A549 (cell line): Measurements from ENCODE around the gene TMEM214.

ENCODE experiments used
- CEBPB ChIP-seq, 2 experiments: fragments of >200 bp in 1 of 2; sonication (Bioruptor Twin) in 1 of 2; formaldehyde crosslinking in 1 of 2; IDR thresholded peaks; 2 replicates each; pipeline ENCODE4 v1.6.1; 2012 to 2016
- EP300 ChIP-seq, 2 experiments: fragments of >200 bp; sonication (Bioruptor Twin); formaldehyde crosslinking; IDR thresholded peaks; 2 replicates in 1 of 2; 3 replicates in 1 of 2; pipeline ENCODE4 v1.6.1; 2016 to 2017
- HOXB13 ChIP-seq: fragments of 250-450 bp; sonication (Bioruptor Pico); IDR thresholded peaks from 2 replicates; pipeline ENCODE4 v1.5.0; 2020; ENCODE audit warnings: low read depth, mild to moderate bottlenecking, moderate library complexity
- MAX ChIP-seq: IDR thresholded peaks from 2 replicates; pipeline ENCODE4 v1.6.1; 2012
- NFE2L2 ChIP-seq: fragments of 150-350 bp; conservative IDR thresholded peaks from 2 replicates; pipeline ENCODE4 v1.6.1; 2014; ENCODE audit warnings: low read length
- NR3C1 ChIP-seq: fragments of >200 bp; sonication (Bioruptor Twin); formaldehyde crosslinking; IDR thresholded peaks from 3 replicates; pipeline ENCODE4 v1.6.1; 2017
- POLR2A ChIP-seq: IDR thresholded peaks from 2 replicates; pipeline ENCODE4 v1.6.1; 2012; ENCODE audit warnings: mild to moderate bottlenecking, low read length
- POLR2AphosphoS2 ChIP-seq: conservative IDR thresholded peaks from 2 replicates; pipeline ENCODE4 v1.6.1; 2012; ENCODE audit warnings: low read length, improper control_type of control experiment, inconsistent platforms
- RNF2 ChIP-seq: fragments of 200-600 bp; sonication (generic); IDR thresholded peaks from 2 replicates; pipeline ENCODE4 v1.6.1; 2016; ENCODE audit warnings: low read depth, mild to moderate bottlenecking, antibody characterized with exemption, moderate library complexity, borderline replicate concordance
- SREBF2 ChIP-seq: fragments of 450-650 bp; IDR thresholded peaks from 2 replicates; pipeline ENCODE4 v1.6.1; 2014; ENCODE audit warnings: mild to moderate bottlenecking, moderate library complexity
- ZC3H11A ChIP-seq: fragments of 450-650 bp; IDR thresholded peaks from 2 replicates; pipeline ENCODE4 v1.6.1; 2014; ENCODE audit warnings: antibody characterized with exemption, mild to moderate bottlenecking
- ZFP36 ChIP-seq: fragments of 450-650 bp; IDR thresholded peaks from 2 replicates; pipeline ENCODE4 v1.6.1; 2014; ENCODE audit warnings: borderline replicate concordance; ENCODE audit not compliant: partially characterized antibody
- TF ChIP-seq, protein P1 (sequence below): fragments of >200 bp; sonication (Bioruptor Twin); formaldehyde crosslinking; IDR thresholded peaks from 3 replicates; pipeline ENCODE4 v1.5.1; 2016

DNA sequence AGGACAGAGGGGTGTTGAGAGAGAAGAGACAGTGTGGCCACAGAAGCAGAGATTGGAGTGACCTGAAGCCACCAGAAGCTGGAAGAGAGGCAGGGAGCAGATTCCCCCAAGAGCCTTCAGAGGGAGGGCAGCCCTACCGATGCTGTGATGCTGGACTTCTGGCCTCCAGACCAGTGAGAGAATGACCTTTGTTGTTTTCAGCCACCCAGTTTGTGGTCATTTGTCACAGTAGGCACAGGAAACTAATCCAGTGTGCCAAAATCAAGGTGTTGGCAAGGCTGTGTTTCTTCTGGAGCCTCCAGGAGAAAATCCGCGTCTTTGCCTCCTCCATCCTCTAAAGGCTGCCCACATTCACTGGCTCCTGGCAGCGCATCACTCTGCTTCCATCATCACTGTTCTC, 47.0 kb upstream of the TMEM214 start:
- TF ChIP-seq, protein P1, sequence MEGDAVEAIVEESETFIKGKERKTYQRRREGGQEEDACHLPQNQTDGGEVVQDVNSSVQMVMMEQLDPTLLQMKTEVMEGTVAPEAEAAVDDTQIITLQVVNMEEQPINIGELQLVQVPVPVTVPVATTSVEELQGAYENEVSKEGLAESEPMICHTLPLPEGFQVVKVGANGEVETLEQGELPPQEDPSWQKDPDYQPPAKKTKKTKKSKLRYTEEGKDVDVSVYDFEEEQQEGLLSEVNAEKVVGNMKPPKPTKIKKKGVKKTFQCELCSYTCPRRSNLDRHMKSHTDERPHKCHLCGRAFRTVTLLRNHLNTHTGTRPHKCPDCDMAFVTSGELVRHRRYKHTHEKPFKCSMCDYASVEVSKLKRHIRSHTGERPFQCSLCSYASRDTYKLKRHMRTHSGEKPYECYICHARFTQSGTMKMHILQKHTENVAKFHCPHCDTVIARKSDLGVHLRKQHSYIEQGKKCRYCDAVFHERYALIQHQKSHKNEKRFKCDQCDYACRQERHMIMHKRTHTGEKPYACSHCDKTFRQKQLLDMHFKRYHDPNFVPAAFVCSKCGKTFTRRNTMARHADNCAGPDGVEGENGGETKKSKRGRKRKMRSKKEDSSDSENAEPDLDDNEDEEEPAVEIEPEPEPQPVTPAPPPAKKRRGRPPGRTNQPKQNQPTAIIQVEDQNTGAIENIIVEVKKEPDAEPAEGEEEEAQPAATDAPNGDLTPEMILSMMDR, result no peak
- TF ChIP-seq POLR2AphosphoS2 (no peak), POLR2A (no peak), HOXB13 (no peak), EP300 (IDR thresholded peaks at IDR 0.05) (no peak), ZFP36 (no peak), ZC3H11A (no peak), SREBF2 (no peak), NFE2L2 (no peak), RNF2 (no peak), NR3C1 (no peak), CEBPB (IDR thresholded peaks at IDR 0.05) (no peak), MAX (no peak)
